Activated T-helper 1 cell treated with Interleukin-2 at 50 U/mL for 16 hours (primary cell): ENCODE data around the gene BAAT.

ENCODE experiments used
- DNase-seq: peaks from one replicate; pipeline ENCODE4 v3.0.0-alpha.2; 2020; ENCODE audit warnings: low read depth

The BAAT gene

GRCh38 chr9:101398068-101398929 is 13.5 kb upstream of the BAAT start, which contains the start of the genes MRPL50 and ZNF189:
MRPL50 (minus strand) TSS chr9:101398618; CDS start chr9:101398592, 26 bp downstream.
ZNF189 (plus strand) TSS chr9:101398851; CDS start chr9:101399157, 306 bp downstream.
- peak; percentile 89 for DNase-seq

GRCh38 chr9:101397746-101398067 is 12.9 kb upstream of the BAAT start:
- no peak for DNase-seq

GRCh38 chr9:101394687-101395086 is 9.9 kb upstream of the BAAT start:
- no peak for DNase-seq

- no peak for DNase-seq
These were observed 8.3 kb upstream of the BAAT start for GRCh38 chr9:101393135-101393534.

- no peak for DNase-seq
These were observed 3.7 kb upstream of the BAAT start for GRCh38 chr9:101388507-101388993.

GRCh38 chr9:101387871-101388506 is 3.2 kb upstream of the BAAT start:
- no peak for DNase-seq

GRCh38 chr9:101383361-101383760 is 1.4 kb downstream of the BAAT start:
- DNase-seq: no peak

- no peak for DNase-seq
These were observed 2.9 kb downstream of the BAAT start for GRCh38 chr9:101381833-101382342.

GRCh38 chr9:101381118-101381517 is 3.7 kb downstream of the BAAT start:
- DNase-seq: no peak

- DNase-seq: no peak
These were observed 4.5 kb downstream of the BAAT start for GRCh38 chr9:101380295-101380694.

- no peak for DNase-seq
These were observed 8.5 kb downstream of the BAAT start for GRCh38 chr9:101376111-101376848.

GRCh38 chr9:101375546-101375945 is 9.3 kb downstream of the BAAT start:
- no peak for DNase-seq

GRCh38 chr9:101372327-101373118 is 12.3 kb downstream of the BAAT start:
- no peak for DNase-seq

- DNase-seq: no peak
These were observed 13.0 kb downstream of the BAAT start for GRCh38 chr9:101371813-101372212.

- no peak for DNase-seq
These were observed 14.8 kb downstream of the BAAT start for GRCh38 chr9:101369884-101370531.

- DNase-seq: no peak
These were observed 15.5 kb downstream of the BAAT start for GRCh38 chr9:101369286-101369685.

GRCh38 chr9:101367323-101367722 is 17.5 kb downstream of the BAAT start:
- no peak for DNase-seq

GRCh38 chr9:101366038-101366756 is 18.6 kb downstream of the BAAT start:
- DNase-seq: no peak

- DNase-seq: no peak
These were observed 19.6 kb downstream of the BAAT start for GRCh38 chr9:101365181-101365580.

GRCh38 chr9:101362450-101362849 is 22.4 kb downstream of the BAAT start:
- DNase-seq: no peak
